Inferior parietal cortex (tissue), 1 donor: Measurements from ENCODE around the gene TRAFD1.
A peak's percentile ranks its signal among the peaks of the same experiment; 100 is the strongest.

Experiments
- DNase-seq: peaks from one replicate; pipeline ENCODE4 v3.0.0-alpha.2; 2016; ENCODE audit errors: extremely low spot score

The TRAFD1 gene

GRCh38 chr12:112115259-112116045 is 9.9 kb upstream of the TRAFD1 start:
- no peak for DNase-seq

- DNase-seq = peak; percentile 91
Observed at GRCh38 chr12:112116232-112117060, 8.9 kb upstream of the TRAFD1 start.

- DNase-seq = no peak
Observed at GRCh38 chr12:112117685-112118084, 7.7 kb upstream of the TRAFD1 start.

- peak; percentile 43 for DNase-seq
Observed at GRCh38 chr12:112121780-112122565, 3.4 kb upstream of the TRAFD1 start.

GRCh38 chr12:112122823-112123690 is 2.3 kb upstream of the TRAFD1 start:
- no peak for DNase-seq

- DNase-seq = no peak
Observed at GRCh38 chr12:112124918-112125249, 476 bp upstream of the TRAFD1 start.

- DNase-seq = no peak
Observed at GRCh38 chr12:112126000-112126438, 659 bp downstream of the TRAFD1 start.

GRCh38 chr12:112126911-112127310 is 1.6 kb downstream of the TRAFD1 start:
- no peak for DNase-seq

GRCh38 chr12:112130441-112130998 is 5.2 kb downstream of the TRAFD1 start:
- DNase-seq = no peak

GRCh38 chr12:112131686-112132085 is 6.3 kb downstream of the TRAFD1 start:
- DNase-seq = no peak

GRCh38 chr12:112133418-112133817 is 8.1 kb downstream of the TRAFD1 start:
- no peak for DNase-seq

- DNase-seq = no peak
Observed at GRCh38 chr12:112134731-112135130, 9.4 kb downstream of the TRAFD1 start.

GRCh38 chr12:112140728-112141127 is 15.4 kb downstream of the TRAFD1 start:
- no peak for DNase-seq

GRCh38 chr12:112146123-112146522 is 20.8 kb downstream of the TRAFD1 start:
- DNase-seq = no peak

GRCh38 chr12:112148031-112148513 is 22.7 kb downstream of the TRAFD1 start:
- no peak for DNase-seq

- no peak for DNase-seq
Observed at GRCh38 chr12:112149596-112149995, 24.2 kb downstream of the TRAFD1 start.

GRCh38 chr12:112151766-112152541 is 26.6 kb downstream of the TRAFD1 start:
- no peak for DNase-seq

GRCh38 chr12:112153181-112153892 is 28.0 kb downstream of the TRAFD1 start:
- no peak for DNase-seq

GRCh38 chr12:112153893-112154219 is 28.5 kb downstream of the TRAFD1 start:
- DNase-seq = no peak
